NCI-H345 (cell line): ENCODE results near the gene GZMM.

Experiments used
- DNase-seq: peaks from one replicate; lab custom pipeline; 2025; lab: John Stamatoyannopoulos, UW

GZMM gene

DNA sequence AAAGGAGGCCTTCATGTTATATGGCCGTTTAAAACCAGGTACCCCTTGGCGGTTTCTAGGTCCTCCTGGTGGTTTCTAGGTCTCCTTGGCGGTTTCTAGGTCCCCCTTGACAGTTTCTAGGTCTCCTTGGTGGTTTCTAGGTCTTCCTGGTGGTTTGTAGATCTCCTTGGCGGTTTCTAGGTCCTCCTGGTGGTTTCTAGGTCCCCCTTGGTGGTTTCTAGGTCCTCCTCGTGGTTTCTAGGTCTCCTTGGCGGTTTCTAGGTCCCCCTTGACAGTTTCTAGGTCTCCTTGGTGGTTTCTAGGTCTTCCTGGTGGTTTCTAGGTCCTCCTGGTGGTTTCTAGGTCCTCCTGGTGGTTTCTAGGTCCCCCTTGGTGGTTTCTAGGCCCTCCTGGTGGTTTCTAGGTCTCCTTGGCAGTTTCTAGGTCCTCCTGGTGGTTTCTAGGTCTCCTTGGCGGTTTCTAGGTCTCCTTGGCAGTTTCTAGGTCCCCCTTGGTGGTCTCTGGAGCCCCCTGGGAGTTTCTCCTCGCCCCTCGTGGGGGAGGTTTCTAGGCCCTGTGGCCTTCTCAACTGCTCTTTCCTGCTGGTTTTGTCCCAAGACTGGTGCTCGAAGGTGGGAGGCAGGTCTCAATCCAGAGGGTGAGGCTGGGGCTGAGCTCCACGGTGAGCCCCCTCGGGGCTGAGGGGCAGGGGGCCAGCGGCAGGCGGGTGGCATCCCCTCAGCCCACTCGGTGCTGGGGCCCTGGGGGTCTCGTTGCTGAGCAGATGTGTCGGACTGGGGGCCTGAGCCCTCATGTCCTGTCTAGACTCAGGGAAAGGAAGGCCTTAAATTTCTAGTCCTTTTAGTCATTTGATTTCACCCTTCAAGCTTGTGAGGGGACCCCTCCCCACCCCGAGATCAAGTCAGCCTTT is 53.8 kb downstream of the GZMM start:
- no peak for DNase-seq
